ENCODE results near the gene IL1RAP. TPM values are rescaled to one million over a fixed set of nuclear protein-coding genes. Genes with fewer than 3 reads are reported as not detected.
"Not testable (repeated sequence)": the region's sequence is repeated elsewhere in the genome, so short reads cannot be mapped to it uniquely, and the experiment has no call there.

Gene IL1RAP
- 8.9 TPM for polyA plus RNA-seq (ENCODE audit: insufficient read length)

GRCh38 chr3:190513409-190514370 lies at the start of gene IL1RAP:
Gene IL1RAP, plus strand, starts transcription at chr3:190514085. Its CDS starts 50,205 bp downstream, at chr3:190564290.
- peak; percentile 79 for DNase-seq (ENCODE audit: low read depth)

GRCh38 chr3:190467922-190468321 lies 46.0 kb upstream of the IL1RAP start:
- no peak for DNase-seq (ENCODE audit: low read depth)

- DNase-seq (ENCODE audit: low read depth), result not testable (repeated sequence)
Measured at GRCh38 chr3:190473261-190473660, 40.6 kb upstream of the IL1RAP start.

GRCh38 chr3:190481779-190482178 lies 32.1 kb upstream of the IL1RAP start:
- no peak for DNase-seq (ENCODE audit: low read depth)

GRCh38 chr3:190485830-190486532 lies 27.9 kb upstream of the IL1RAP start:
- no peak for DNase-seq (ENCODE audit: low read depth)

- no peak for DNase-seq (ENCODE audit: low read depth)
Measured at GRCh38 chr3:190486533-190486864, 27.4 kb upstream of the IL1RAP start.

GRCh38 chr3:190486908-190487607 lies 26.8 kb upstream of the IL1RAP start:
- DNase-seq (ENCODE audit: low read depth), result no peak

GRCh38 chr3:190491533-190492054 lies 22.3 kb upstream of the IL1RAP start:
- DNase-seq (ENCODE audit: low read depth), result no peak

GRCh38 chr3:190492129-190492528 lies 21.8 kb upstream of the IL1RAP start:
- DNase-seq (ENCODE audit: low read depth), result no peak

- no peak for DNase-seq (ENCODE audit: low read depth)
Measured at GRCh38 chr3:190492966-190493365, 20.9 kb upstream of the IL1RAP start.

- no peak for DNase-seq (ENCODE audit: low read depth)
Measured at GRCh38 chr3:190494907-190495306, 19.0 kb upstream of the IL1RAP start.

GRCh38 chr3:190495354-190495753 lies 18.5 kb upstream of the IL1RAP start:
- DNase-seq (ENCODE audit: low read depth), result no peak

- DNase-seq (ENCODE audit: low read depth), result no peak
Measured at GRCh38 chr3:190495796-190496195, 18.1 kb upstream of the IL1RAP start.

GRCh38 chr3:190496859-190497258 lies 17.0 kb upstream of the IL1RAP start:
- no peak for DNase-seq (ENCODE audit: low read depth)

GRCh38 chr3:190497811-190498210 lies 16.1 kb upstream of the IL1RAP start:
- DNase-seq (ENCODE audit: low read depth), result no peak

- no peak for DNase-seq (ENCODE audit: low read depth)
Measured at GRCh38 chr3:190498293-190498692, 15.6 kb upstream of the IL1RAP start.

- no peak for DNase-seq (ENCODE audit: low read depth)
Measured at GRCh38 chr3:190499122-190499521, 14.8 kb upstream of the IL1RAP start.

- DNase-seq (ENCODE audit: low read depth), result no peak
Measured at GRCh38 chr3:190502946-190503345, 10.9 kb upstream of the IL1RAP start.

- no peak for DNase-seq (ENCODE audit: low read depth)
Measured at GRCh38 chr3:190504354-190505125, 9.3 kb upstream of the IL1RAP start.

GRCh38 chr3:190505381-190506003 lies 8.4 kb upstream of the IL1RAP start:
- no peak for DNase-seq (ENCODE audit: low read depth)

GRCh38 chr3:190506271-190506670 lies 7.6 kb upstream of the IL1RAP start:
- no peak for DNase-seq (ENCODE audit: low read depth)

All from forelimb muscle (tissue), 1 donor.